ENCODE measurements around the gene RARG.

Gene RARG

GRCh38 chr12:53227341-53227740, 4.7 kb downstream of the RARG start:
- intact Hi-C loops (cut with DNase I) = no loop called here
- DNase-seq = peak in 1 of 42 donors; percentile 20

- intact Hi-C loops (cut with DNase I) = no loop called here
- DNase-seq = peak in 1 of 42 donors; percentile 16
Observed at GRCh38 chr12:53226815-53227214, 5.2 kb downstream of the RARG start.

GRCh38 chr12:53225635-53226424, 6.2 kb downstream of the RARG start:
- DNase-seq = peak in 23 of 42 donors; percentile 34 to 81 (median 53)
- intact Hi-C loops (cut with DNase I) = no loop called here

- intact Hi-C loops (cut with DNase I) = no loop called here
- peak in 2 of 42 donors; percentile 18 to 59 for DNase-seq
Observed at GRCh38 chr12:53224897-53225634, 6.9 kb downstream of the RARG start.

- intact Hi-C loops (cut with DNase I) = no loop called here
- DNase-seq = no peak
Observed at GRCh38 chr12:53224061-53224896, 7.7 kb downstream of the RARG start.

- peak in 38 of 42 donors; percentile 43 to 87 (median 68) for DNase-seq
- intact Hi-C loops (cut with DNase I) = no loop called here
Observed at GRCh38 chr12:53223389-53224060, 8.5 kb downstream of the RARG start.

GRCh38 chr12:53222806-53223261, 9.2 kb downstream of the RARG start:
- intact Hi-C loops (cut with DNase I) = no loop called here
- DNase-seq = no peak

- intact Hi-C loops (cut with DNase I) = no loop called here
- DNase-seq = no peak
Observed at GRCh38 chr12:53222170-53222721, 9.8 kb downstream of the RARG start.

- DNase-seq = peak in 39 of 42 donors; percentile 33 to 85 (median 67)
- intact Hi-C loops (cut with DNase I) = no loop called here
Observed at GRCh38 chr12:53221203-53222080, 10.6 kb downstream of the RARG start.

GRCh38 chr12:53220694-53221202, 11.3 kb downstream of the RARG start:
- intact Hi-C loops (cut with DNase I) = no loop called here
- DNase-seq = peak; percentile 42 to 90 (median 78)

GRCh38 chr12:53219956-53220693, 11.9 kb downstream of the RARG start:
- DNase-seq = peak in 41 of 42 donors; percentile 50 to 91 (median 77)
- intact Hi-C loops (cut with DNase I) = loop anchor here (10.0 kb wide), 1 partner anchor 105 kb away; the partner anchor contains the start of gene AAAS

GRCh38 chr12:53219292-53219955, 12.6 kb downstream of the RARG start:
- peak in 14 of 42 donors; percentile 22 to 56 (median 36) for DNase-seq
- intact Hi-C loops (cut with DNase I) = loop anchor here (10.0 kb wide), 1 partner anchor 105 kb away; the partner anchor contains the start of gene AAAS

GRCh38 chr12:53218551-53219291, 13.3 kb downstream of the RARG start:
- DNase-seq = peak in 2 of 42 donors; percentile 17 to 23
- intact Hi-C loops (cut with DNase I) = loop anchor here (10.0 kb wide), 1 partner anchor 106 kb away; the partner anchor contains the start of gene AAAS

GRCh38 chr12:53217931-53218307, 14.1 kb downstream of the RARG start:
- no peak for DNase-seq
- intact Hi-C loops (cut with DNase I) = loop anchor here (10.0 kb wide), 1 partner anchor 107 kb away; the partner anchor contains the start of gene AAAS

All from head of caudate nucleus (tissue), 42 donors.